ENCODE results near the gene CRB1.
A peak's percentile ranks its signal among the peaks of the same experiment; 100 is the strongest.
"Not testable (repeated sequence)": the region's sequence is repeated elsewhere in the genome, so short reads cannot be mapped to it uniquely, and the experiment has no call there.

Gene CRB1

DNA sequence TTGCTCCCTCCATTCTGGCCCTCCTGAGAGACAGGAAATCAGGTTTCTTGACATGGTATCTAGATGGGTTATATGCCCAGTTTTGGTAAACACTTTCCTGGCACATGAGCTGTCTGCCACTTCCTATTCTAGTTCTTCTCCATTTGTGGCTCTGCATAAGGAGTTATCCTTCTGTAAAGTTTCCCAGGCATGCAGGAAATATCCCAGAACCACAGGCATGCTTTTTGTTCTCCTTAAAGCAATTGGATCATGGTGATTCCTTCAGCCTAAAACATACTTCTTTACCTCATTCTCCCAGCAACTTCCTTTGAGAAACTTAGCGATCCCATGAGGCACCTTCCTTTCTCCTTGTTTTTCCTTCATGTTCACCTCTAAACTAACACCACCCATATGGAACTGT, 199.8 kb downstream of the CRB1 start:
- no peak for DNase-seq

DNA sequence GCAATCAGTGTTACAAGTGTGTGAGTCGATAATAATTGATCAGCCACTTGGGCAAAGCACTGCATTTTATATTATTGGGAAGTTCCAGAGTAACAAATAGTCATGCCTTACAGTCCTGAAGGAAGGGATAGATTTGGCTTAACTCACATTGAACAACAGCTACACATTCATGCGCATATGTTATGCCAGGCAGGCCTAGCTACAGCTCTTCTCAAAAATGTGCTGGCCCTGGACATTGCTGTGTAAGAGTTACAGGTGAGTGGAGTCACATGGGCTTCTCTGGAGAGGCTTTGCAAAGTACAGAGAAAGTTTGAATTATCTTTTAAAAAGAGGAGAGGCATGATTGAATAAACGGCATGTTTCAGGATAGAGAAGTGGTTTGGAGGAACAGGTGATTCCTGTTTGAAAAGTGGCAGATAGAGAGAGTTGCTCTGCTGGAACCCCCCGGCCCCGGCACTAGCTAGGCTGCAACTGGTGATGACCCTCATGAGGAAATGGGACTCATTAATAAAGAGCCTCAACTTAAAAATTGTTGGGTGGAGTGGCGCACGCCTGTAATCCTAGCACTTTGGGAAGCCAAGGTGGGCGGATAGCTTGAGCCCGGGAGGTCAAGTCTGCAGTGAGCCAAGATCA, 200.6 kb downstream of the CRB1 start:
- DNase-seq = no peak

DNA sequence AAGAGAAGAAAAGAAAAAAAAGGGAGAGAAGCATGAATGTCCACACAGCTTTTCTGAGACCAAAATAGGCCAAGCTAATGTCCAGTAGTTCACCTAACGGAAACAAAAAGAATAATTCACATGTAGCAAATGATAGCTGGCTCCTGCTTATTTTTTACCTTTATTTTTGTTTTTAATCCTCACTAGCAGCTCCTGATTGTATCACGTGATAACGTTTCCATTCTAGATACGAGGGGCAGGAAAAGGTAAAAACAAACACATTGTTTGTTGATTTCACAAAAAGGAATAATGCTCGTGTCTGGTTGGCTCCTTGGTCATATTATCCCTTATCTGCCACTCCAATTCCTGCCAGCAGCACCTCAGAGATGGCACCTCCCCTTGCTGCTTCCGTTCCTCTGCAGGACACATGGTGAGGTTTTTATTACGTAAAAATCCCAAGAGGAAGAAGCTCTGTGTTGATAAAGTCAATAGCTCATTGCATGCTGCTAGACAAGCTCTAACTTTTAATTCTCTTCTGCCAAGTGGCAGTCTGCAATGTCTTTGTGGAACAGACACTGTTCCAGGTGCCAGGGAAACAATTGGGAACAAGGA, 201.7 kb downstream of the CRB1 start:
- no peak for DNase-seq

DNA sequence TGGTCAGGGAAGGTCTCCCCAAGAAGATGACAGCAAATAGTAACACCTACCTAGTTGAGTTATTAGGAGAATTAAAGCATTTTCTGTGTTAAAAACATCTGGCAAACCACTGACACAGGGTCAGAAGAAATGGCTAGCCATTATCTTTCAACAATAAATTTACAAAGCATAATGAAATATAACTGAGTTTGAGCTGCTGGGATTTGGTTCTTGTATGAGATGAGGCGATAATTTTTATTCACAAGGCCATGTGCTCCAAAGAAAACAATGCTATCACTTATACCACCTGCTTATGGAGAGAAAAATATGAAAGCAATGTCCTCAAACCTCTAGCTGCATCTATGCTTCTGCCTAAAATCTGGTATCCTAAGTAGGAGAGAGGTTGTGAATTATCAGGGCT, 202.3 kb downstream of the CRB1 start:
- DNase-seq = no peak

DNA sequence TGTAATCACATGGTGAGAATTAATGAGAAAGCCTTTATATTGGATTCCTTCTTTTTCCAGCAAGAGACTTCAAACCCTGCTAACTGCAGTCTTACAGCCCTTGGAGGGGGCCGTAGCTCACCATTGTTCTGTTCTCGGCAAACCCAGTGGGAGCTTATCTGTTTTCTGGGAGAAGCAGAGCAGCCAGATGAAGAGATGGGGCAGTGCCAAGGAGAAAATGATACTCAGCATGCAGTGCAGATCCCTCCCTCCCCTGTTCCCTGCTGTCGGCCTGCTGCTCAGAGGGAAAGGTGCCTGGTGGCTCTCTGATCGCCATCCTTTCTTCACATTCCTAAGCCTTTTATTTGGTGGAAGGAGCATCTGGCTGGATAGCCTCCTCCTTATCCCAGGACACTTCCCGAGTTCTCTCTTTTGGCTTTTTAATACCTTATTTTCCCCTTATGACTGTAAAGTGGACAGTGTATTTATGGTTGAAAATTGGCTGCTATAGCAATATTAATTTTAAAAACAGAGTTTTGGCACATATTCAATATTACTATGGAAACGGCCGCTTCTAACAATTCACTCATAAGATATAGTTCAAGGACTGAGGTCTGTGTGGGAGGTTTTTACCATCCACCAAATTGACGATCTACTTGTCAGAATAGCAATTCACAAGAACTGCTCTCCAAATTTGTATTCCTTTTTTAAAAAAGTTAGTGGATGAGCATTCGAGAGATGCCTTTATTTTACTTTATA, 203.4 kb downstream of the CRB1 start:
- DNase-seq = peak; percentile 13

DNA sequence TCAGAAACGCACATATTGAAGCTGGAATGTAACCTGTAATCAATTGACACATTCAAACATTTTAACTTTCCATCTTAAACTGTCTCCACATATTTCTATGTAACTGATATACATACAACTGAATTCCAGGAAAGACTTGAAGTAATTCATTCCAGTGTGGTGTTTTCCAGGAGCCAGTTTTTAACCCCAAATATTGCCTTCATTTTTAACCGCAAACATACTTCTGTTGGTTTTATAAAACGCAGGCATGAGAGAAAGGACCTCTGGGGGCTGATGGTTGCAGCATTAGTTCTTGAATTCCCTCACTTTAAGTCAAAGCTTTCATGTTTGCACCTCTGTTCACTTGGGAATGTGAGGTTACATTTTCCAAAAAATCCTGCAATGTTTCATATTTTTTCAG, 204.1 kb downstream of the CRB1 start:
- no peak for DNase-seq

DNA sequence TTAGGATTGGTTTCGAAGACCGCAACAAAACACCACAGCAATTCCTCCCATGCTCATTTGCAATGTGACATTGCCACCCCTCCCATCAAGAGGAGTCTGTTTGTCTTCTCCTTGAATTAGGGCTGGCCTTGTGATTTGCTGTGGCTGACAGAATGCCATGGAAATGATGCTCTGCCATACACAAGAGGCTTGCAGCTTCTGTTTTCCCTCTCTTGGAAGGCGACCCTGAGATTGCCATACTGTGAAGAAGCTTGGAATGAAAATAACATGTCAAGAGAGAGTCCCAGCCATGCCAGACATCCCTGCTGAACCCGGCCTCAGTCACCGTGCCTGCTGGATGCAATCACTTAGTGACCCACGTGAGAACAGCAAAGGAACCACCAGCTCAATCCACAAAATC, 212.4 kb downstream of the CRB1 start:
- no peak for DNase-seq

DNA sequence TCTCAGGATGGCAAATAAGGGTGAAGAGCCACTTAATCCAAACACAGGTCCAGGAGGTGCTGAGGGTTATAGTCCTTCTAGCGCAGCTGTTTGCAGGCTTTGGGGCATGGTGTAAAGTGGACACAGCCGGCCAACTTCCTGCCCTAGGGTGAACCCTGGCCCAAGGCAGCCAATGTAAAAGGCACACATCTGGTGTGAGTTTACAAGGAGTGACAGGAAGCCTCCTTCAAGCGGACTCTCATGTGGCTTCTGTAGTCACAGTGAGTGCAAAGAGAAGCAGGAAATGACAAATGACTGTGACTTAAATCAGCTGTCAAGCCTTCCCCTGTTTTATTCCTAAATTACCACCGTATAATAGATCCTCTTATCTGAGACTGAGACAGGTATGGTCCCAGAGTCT, 213.0 kb downstream of the CRB1 start:
- DNase-seq = no peak

DNA sequence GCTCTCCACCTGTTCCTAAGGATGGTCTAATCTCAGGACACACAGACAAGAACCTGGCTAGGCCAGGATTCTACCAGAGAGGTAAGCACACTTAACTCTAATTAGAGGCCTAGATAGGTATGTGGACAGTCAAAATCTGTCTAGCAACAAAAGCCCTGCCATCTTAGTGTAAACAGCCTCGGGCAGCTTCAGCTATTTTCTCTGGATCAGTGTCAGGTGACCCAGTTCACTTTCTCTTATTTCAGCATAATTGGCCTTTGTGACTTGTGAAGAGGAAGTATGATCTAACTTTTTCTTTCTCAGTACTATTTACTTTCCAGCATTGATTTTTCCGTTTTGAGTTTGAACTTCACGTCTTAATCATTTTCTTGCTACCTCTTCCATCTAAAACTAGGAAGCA, 217.7 kb downstream of the CRB1 start:
- DNase-seq = no peak

DNA sequence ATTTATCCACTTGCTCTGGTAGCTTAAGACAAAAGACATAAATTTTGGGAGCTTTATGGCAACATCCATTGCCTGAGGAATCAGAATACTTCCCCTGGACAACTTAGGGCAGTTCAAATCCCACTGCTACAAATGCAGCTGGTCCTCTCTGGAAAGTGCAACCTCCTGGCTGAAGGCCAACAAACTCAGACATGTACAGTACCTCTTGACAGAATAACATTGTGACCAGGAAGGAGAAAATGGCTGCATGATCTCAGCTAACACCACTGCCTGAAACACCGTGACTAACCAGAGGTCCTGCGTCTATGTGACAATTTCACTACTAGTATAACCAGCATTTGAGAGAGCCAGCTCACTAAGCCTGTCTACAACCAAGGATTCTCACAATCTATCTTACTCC, 218.9 kb downstream of the CRB1 start:
- no peak for DNase-seq

DNA sequence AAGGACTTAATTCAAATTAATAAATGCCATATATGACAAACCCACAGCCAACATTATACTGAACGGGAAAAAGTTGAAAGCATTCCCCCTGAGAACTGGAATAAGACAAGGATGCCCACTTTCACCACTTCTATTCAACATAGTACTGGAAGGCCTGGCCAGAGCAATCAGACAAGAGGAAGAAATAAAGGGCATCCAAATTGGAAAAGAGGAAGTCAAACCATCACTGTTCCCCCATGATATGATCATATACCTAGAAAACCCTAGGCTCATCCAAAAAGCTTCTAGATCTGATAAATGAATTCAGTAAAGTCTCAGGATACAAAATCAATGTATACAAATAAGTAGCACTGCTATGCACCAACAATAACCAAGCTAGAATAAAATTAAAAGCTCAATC, 223.5 kb downstream of the CRB1 start:
- not testable (repeated sequence) for DNase-seq

DNA sequence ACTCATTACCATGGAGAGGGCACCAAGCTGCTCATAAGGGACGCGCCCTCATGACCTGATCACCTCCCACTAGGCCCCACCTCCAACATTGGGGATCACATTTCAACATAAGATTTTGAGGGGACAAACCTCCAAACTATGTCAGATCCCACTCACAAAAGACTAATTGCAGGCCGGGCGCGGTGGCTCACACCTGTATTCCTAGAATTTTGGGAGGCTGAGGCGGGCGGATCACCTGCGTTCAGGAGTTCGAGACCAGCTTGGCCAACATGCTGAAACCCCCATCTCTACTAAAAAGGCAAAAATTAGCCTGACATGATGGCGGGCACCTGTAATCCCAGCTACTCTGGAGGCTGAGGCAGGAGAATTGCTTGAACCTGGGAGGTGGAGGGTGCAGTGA, 228.7 kb downstream of the CRB1 start:
- DNase-seq = no peak

DNA sequence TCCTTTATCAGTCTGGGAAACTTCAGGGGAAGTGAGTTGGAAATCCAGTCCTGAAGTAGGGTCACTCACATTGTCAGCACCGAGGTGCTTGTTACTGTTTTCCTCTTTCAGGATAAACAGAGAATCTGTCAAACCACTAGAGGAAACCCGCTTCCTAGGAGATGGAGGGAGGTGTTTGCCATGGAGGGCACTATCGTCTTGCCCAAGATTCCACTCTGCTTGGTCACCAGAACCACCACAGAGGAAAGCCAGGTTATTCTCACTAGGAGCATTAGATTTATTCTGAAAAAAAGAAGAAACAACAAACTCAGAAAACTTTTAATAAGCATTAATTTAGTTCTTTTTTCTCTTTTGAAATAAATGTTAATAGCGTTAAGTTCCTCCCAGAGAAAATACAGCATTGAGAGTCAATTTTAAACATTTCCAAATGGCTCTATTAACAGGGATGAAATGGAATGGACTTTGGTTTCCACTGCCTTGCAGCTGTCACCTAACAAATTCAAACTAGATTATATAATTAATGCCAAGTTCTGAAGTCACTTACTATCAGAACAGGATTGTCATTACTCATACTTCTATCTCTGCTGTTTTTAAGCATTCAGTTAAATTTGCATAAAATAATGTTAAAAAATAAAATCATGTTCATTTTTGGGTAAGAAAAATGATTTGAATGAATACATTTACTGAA, 242.8 kb downstream of the CRB1 start:
- no peak for DNase-seq

DNA sequence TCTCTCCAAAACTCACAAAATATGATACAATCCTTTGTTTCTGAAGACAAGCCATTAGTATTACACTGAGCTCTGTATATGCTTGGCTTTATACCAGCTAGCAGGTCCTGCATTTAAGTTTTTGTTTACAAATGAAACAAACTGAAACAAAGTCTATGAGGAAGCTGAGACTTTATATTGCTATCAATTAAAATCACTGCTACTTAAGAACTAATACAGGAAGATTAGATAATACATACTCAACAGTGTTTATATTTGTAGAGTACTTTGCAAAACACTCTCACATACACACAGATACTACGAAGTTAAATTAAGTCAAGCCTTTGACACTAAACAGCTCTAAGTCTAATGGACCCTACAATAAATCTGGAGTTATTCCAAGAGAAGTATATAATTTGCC, 247.4 kb downstream of the CRB1 start:
- no peak for DNase-seq

DNA sequence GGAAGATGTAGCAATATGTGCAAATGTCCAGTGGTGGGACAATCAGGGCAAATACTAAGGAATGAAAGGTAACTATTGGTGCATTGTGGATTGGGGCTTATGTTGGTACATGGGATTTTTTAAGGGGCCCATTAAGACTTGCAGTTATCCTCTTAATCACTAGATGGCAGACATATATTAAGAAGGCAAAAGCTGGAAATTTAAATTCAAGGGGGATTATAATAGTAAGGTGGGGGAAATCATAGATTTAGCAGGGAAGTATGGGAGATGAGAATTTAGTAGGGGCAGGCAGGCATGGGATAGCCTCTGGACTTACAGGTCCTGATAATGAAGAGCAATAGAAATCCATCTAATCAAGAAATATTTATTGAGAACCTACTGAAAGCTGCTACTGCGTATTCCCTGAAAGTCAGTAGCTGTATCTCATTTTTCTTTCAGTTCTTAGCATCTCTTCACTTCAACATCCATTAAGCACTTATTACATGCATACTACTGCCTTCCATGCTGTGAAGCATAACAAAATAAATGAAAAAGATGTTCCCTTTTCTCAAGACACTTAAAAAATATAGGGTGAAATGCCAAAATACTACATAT, 251.8 kb downstream of the CRB1 start:
- DNase-seq = no peak

DNA sequence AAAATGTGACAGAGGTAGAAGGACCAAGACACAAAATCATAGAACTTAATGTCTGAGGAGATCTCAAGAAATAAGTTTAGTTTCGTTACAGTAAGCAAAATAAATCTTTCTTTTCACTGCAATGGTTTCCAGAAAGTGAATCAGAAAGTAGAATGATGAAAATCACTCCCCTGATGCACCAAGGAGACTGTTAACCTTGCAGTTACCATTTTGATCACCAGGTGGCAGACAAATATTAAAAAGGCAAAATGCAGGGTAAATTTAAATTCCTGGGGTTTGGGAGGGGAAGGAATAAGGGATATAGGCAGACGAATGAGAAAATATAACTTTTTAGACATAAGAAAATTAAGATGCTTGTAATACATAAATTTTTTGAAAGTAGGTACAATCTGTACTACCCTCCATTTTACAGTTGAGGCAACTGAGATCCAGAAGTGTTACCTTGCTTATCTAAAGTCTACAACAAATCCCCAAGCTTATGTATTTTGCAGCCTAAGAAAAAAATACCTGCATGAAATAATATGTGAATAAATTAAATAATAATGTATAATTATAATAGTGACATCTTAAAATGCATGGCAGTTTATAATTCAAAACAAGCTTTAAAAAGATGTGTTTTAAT, 253.2 kb downstream of the CRB1 start:
- DNase-seq = no peak

DNA sequence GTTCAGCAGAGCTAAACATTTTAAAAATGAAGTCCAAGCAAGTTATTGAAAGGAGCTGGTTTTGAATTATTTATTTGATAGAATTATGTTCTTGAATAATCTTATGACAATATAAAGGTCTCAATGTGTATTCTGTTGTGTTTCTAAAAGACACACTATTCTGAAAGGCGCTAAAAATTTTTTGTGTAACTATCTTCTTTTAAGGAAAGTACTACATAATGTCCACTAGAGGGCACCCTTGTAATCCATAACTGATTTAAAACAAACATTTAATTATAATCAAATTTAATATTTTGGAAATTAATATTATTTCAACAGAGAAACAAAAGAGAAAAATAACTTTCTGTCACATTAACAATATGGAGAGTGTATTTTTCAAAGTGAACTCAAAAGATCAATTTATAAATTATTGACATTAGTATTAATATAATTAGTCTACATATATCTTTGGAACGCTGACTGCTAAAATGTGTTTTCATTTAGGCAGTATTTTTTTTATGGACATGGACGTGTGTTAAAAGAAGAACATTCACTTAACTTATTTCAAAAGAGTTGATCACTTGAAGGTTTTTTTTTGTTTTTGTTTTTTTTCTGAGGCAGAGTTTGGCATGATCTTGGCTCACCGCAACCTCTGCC, 258.8 kb downstream of the CRB1 start:
- DNase-seq = no peak
